Measurements from ENCODE around the gene DAZAP2.

DNA sequence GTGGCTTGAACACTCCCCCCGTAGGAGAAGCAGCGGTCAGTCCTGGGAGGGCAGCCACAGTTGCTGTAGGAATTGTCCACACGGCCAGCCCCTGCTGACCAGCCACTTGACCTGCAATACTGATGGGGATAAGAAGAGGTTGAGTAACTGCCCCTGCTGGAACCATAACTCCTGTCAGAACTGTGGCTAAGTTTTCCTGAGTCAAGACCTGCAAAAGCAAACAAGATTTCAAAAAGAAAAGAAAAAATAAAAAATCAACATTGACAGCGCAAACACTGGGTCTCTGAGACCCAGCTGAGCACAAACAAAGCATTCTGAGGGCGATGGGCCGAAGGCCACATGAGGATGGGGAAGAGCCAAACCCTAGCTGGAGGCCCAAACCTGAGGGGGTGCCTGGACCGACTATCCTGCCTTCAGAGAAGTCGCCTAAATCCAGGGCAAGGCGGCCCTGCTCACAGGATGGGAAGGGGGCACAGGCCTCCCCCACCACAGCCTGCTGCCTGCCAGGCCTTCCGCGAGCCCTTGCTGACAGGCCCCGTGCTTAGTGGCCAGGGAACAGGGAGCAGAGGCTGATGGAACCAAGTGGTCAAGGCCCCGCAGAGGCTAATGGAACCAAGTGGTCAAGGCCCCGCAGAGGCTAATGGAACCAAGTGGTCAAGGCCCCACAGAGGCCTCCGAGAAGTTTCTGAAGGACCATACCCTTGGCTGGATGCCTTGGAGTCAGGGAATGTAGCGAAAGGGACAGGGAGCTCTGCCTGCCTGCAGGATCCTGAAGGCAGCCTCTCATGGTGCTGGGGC is 39.9 kb upstream of the DAZAP2 start:
- no peak for TF ChIP-seq SP1 (IDR thresholded peaks at IDR 0.05)
- no peak for TF ChIP-seq ARNT (IDR thresholded peaks at IDR 0.05)
- TF ChIP-seq CTBP1 (IDR thresholded peaks at IDR 0.05; ENCODE audit: borderline replicate concordance): no peak
- TF ChIP-seq ELF4 (IDR thresholded peaks at IDR 0.05): no peak
- no peak for TF ChIP-seq SUZ12 (IDR thresholded peaks at IDR 0.05)
- TF ChIP-seq FOXM1 (IDR thresholded peaks at IDR 0.05; ENCODE audit: borderline replicate concordance): no peak
- TF ChIP-seq BHLHE40 (IDR thresholded peaks at IDR 0.05; ENCODE audit: borderline replicate concordance): no peak
- TF ChIP-seq TARDBP (IDR thresholded peaks at IDR 0.05): no peak
- no peak for TF ChIP-seq NFRKB (IDR thresholded peaks at IDR 0.05)
- no peak for TF ChIP-seq FOXK2 (IDR thresholded peaks at IDR 0.05)
- TF ChIP-seq, protein P1, sequence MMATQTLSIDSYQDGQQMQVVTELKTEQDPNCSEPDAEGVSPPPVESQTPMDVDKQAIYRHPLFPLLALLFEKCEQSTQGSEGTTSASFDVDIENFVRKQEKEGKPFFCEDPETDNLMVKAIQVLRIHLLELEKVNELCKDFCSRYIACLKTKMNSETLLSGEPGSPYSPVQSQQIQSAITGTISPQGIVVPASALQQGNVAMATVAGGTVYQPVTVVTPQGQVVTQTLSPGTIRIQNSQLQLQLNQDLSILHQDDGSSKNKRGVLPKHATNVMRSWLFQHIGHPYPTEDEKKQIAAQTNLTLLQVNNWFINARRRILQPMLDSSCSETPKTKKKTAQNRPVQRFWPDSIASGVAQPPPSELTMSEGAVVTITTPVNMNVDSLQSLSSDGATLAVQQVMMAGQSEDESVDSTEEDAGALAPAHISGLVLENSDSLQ (IDR thresholded peaks at IDR 0.05): no peak

Data from HEK293T (cell line).